NCI-H1694 (cell line): Measurements from ENCODE around the gene OTULIN.

ENCODE experiments used
- DNase-seq: peaks from one replicate; lab custom pipeline; 2025; lab: John Stamatoyannopoulos, UW

Gene OTULIN

DNA sequence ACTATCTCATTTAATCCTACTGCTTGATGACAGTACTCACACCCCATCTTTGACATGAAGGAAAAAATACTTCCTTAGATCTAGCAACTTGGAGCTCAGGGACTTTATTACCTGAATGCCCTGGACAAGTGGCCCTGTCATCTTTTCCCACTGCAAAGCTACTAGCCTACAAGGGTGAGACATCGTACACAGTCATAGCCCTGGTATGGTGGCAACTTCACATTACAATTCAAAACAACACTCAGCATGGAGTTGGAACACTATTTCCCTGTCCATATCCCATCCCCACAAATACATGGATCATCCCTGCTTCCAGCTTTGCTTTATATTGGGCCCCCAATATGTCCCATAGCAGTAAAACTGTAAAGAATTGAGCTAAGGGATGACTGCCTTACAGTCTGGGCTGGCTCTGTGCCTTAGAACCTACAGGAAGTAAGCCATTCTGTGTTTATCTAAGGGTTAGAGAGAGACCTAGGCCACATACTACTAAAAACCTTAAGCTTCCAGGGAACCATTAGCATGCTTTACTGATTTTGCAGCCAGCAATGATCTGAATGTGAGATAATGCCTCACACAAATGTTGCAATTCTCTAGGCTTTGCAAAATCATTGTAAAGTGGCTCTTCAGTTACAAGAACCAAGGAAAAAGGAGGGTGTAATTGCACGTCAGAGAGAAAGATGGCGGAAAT lies 55.9 kb downstream of the OTULIN start:
- DNase-seq, result no peak

DNA sequence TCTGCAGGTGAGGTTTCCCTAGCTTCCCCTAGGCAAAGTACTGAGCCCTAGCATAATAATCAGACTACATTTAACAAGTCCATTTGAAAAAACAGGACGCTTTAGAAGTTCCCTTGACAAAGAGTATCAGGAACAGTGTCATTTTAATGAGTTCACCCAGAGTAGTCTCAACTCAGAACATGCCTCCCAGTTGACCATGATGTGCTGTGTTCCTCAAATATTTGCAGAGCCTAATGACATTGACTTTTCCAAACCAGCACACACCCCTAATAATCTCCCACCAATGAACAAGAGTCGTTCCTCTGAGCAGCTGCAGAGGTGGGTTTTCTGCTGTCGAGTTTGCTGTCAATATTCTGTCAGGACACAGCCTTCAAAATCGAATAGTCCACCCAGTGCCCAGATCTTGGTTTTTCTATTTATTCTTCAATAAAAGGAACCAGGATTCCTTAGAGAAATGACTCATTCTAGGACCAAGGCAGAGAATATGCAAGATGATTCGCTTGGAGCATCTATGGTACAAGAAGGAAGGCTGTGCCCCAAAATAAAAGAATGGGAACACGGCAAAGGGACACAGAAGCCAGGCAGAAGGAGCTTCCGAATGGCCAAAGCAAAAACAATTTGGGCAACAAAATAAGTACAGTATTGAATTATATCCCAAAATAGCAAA lies 57.6 kb downstream of the OTULIN start:
- no peak for DNase-seq

DNA sequence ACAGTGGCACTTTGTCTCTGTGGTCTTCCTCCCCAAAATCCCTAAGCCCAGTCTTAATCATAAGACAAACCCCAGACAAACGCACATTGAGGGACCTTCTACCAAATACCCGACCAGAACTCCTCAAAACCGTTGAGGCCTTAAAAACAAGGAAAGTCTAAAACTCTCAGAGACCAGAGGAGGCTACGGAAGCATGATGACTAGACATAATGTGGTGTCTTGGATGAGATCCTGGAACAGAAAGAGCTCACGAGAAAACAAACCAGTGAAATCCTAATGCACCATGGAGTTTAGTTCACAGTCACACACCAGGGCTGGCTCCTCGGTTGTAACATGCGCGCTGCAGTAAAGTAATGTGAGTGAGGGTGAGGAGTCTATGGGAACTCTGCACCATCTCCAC lies 58.4 kb downstream of the OTULIN start:
- no peak for DNase-seq

DNA sequence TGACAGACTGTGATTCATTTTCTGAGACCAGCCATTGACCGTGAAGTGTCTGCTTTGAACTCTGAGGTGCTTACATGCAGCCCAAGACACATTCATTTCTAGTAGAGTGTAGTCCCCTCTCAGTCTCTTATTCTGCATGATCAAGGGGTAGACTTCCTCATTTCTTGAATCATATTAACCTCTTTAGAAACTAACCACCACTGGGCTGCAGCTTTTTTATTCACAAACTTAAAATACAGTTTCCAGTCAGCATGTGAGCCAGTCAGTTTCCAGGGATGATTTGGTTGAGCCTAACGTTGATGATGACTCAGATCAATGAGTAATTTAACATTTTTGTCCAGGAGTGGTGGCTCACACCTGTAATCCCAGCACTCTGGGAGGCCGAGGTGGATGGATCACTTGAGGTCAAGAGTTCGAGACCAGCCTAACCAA lies 59.2 kb downstream of the OTULIN start:
- no peak for DNase-seq

- DNase-seq, result no peak
These were observed 60.1 kb downstream of the OTULIN start for GRCh38 chr5:14724633-14725032.

GRCh38 chr5:14726066-14726838 lies 61.7 kb downstream of the OTULIN start:
- DNase-seq, result no peak

DNA sequence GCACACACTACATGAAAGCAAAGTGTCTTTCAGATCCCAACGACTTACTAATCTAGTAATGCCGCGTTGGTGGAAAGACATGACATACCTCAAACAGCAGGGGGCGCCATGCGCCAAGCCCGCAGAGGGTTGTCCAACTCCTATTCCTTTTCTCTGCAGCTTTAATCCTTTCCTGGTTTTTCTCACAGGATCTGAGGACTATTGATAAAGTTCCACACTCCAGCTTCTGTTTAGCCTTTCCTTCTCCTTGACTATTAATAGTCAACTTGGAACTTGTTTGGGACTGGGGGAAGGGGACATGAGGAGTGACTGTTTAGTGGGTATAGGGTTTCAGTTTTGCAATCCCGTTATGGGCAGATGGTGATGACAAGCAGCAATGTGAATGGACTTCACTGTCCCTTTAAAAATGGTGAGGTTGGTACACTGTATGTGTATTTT lies 62.9 kb downstream of the OTULIN start:
- peak; percentile 94 for DNase-seq

GRCh38 chr5:14727928-14728458 lies 63.5 kb downstream of the OTULIN start:
- no peak for DNase-seq

- DNase-seq, result no peak
These were observed 64.0 kb downstream of the OTULIN start for GRCh38 chr5:14728459-14728938.

- no peak for DNase-seq
These were observed 65.2 kb downstream of the OTULIN start for GRCh38 chr5:14729448-14730385.

DNA sequence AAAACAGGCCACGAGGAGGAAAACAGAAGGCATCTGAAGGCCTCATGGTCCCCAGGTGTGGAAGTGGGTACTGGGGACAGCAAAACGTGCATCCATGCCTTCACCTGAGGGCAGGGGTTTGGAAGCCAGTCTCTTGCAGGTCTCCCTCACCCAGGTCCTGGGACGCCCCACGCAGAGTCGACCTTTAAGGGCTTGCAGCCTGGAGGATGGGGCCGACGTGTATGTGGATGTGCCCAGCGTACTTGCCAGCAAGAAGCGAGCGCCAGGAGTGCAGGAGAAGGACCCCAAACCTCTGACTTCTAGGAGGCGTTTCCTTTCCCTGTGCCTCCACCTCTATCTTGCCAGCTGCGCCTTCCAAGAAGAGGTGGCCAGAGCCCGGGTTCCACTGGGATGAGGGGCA lies 65.9 kb downstream of the OTULIN start:
- no peak for DNase-seq

- DNase-seq, result no peak
These were observed 66.4 kb downstream of the OTULIN start for GRCh38 chr5:14730881-14731280.

DNA sequence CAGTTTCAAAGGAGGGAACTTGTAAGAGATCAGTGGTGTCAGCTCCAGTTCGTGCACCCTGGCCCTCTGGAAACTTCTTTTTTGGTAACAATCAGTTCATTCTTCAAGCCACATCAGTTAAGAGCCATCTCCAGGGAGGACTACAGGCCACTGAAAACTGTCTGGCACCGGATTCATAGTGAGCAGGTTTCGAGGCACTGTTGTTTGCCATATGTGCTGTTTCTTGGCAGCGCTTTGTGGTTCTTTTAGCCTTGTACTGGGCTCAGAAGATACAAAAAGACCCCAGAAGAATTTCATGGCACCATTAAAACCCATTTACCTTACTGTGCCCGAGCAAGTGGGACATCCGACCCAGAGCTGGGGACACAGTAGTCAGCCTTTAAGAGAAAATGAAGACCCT lies 68.5 kb downstream of the OTULIN start:
- DNase-seq, result no peak

DNA sequence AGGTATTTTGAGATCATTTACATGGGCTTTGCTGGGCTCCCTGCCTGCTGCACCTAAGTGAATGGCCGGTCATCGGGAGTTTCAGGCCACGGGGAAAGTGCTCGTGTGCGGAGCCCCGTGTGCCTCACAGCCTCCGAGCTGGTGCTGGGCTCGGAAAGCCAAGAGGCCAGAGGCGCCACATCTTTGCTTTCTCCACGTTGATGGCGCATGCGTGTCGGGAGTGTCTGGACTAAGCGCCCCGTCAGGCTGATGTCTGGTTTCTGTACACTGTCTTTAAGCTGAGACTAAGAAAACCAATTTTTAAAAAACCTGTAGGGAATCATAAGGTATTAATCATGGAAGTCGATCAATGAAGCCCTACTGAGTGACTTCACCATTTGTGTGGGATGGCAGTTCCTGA lies 69.1 kb downstream of the OTULIN start:
- no peak for DNase-seq

- DNase-seq, result no peak
These were observed 69.9 kb downstream of the OTULIN start for GRCh38 chr5:14734396-14734795.

GRCh38 chr5:14735944-14736343 lies 71.4 kb downstream of the OTULIN start:
- DNase-seq, result no peak

DNA sequence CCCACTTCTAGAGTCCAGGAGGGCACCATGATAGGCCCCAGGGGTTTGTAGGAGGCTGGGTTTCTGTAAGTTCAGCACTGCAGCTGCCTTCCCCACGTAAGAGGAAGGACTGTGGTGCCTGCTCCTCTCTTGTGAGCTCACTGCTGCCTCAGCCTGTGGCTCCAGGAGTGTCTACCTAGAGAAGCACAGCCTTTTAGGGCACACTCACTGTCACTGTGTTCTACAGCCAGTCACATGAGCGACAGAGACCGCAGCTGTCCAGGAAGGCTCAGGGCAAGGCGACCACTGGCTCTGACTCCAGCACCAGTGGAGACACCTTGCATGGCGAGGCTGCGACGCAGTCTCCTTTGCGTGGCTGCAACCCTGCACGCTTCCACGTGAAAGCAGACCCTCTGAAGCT lies 72.8 kb downstream of the OTULIN start:
- DNase-seq, result no peak

DNA sequence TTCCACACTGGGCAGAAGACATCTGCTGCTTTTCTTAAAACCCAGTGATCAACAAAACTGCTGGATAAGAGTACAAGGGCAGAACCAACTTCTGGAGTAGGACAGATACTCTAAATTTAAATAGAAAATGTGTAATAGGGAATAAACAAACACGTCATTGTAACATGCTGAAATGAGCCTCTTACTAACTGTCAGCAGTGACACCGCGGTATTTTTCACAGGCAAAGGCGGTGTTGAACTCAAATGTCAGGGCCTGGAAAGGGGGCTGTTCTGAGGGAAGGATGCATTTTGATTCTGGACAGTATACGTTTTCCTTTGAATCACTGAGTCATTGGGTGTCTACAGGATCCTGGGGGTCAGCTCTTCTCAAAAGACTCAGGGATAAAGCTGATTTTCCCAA lies 73.5 kb downstream of the OTULIN start:
- no peak for DNase-seq

GRCh38 chr5:14739538-14739937 lies 75.0 kb downstream of the OTULIN start:
- DNase-seq, result no peak

- DNase-seq, result no peak
These were observed 75.5 kb downstream of the OTULIN start for GRCh38 chr5:14739981-14740380.

- peak; percentile 84 for DNase-seq
These were observed 76.6 kb downstream of the OTULIN start for GRCh38 chr5:14741131-14741530.
